Duodenal mucosa (tissue), 2 donors: Measurements from ENCODE around the gene SEC24D.

Experiments
- H3K27ac ChIP-seq: one replicate; pipeline ENCODE4 v1.7.0; 2013; ENCODE audit warnings: low read depth, low read length
- H3K27me3 ChIP-seq, 2 donors: one replicate each; pipeline ENCODE4 v1.7.0; 2013; ENCODE audit warnings: low read length in 2 of 2, control low read depth in 1 of 2; ENCODE audit not compliant: insufficient read depth in 2 of 2, control insufficient read depth in 1 of 2
- H3K36me3 ChIP-seq, 2 donors: one replicate each; pipeline ENCODE4 v1.7.0; 2013; ENCODE audit warnings: low read length in 2 of 2, control low read depth in 1 of 2; ENCODE audit not compliant: insufficient read depth in 2 of 2, control insufficient read depth in 1 of 2
- H3K4me1 ChIP-seq, 2 donors: one replicate each; pipeline ENCODE4 v1.7.0; 2013; ENCODE audit warnings: low read length in 2 of 2, control low read depth in 1 of 2; ENCODE audit not compliant: insufficient read depth in 2 of 2, control insufficient read depth in 1 of 2
- H3K4me3 ChIP-seq, 2 donors: one replicate each; pipeline ENCODE4 v1.7.0; 2013; ENCODE audit warnings: low read length in 2 of 2, low read depth in 1 of 2
- H3K9ac ChIP-seq, 2 donors: one replicate each; pipeline ENCODE4 v1.7.0; 2013; ENCODE audit warnings: low read length in 2 of 2, low read depth in 1 of 2
- H3K9me3 ChIP-seq, 2 donors: one replicate each; pipeline ENCODE4 v1.7.0; 2013; ENCODE audit warnings: low read length in 2 of 2, control low read depth in 1 of 2; ENCODE audit not compliant: control insufficient read depth in 1 of 2

Gene SEC24D

GRCh38 chr4:118775405-118775804 lies 60.5 kb downstream of the SEC24D start:
- Histone ChIP-seq H3K36me3 (peaks cover 0 to 2% of the 10 kb centered on the region in 2 donors), H3K4me3 (no peak overlapping the region), H3K9me3 (no peaks in the 10 kb centered on the region), H3K4me1 (peaks cover 4 to 5% of the 10 kb centered on the region in 2 donors), H3K27ac (no peak overlapping the region), H3K9ac (no peak overlapping the region), H3K27me3 (no peaks in the 10 kb centered on the region)

DNA sequence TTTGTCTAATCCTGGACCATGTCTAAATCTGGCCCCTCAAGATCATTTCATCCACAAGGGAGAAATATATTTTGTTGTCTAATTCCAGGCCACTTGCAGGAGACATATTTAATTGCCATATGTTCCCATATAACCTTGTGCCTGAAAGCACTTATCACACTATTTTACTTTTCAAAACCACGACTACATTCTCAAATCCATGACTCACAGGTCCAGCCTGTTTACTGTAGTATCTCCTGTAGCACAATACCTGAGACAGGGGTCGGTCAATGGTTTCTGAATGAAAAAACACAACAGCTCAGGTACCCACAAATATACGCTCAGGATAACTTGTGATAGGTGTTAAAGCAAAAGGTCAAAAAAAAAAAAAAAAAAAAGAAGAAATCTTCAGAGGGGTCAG lies 60.9 kb downstream of the SEC24D start:
- H3K9me3 ChIP-seq: no peaks in the 10 kb centered on the region
- peaks cover 0 to 3% of the 10 kb centered on the region in 2 donors for H3K36me3 ChIP-seq
- no peak overlapping the region for H3K27ac ChIP-seq
- H3K27me3 ChIP-seq: no peaks in the 10 kb centered on the region
- no peak overlapping the region for H3K4me3 ChIP-seq
- no peak overlapping the region for H3K9ac ChIP-seq
- peaks cover 4 to 5% of the 10 kb centered on the region in 2 donors for H3K4me1 ChIP-seq

DNA sequence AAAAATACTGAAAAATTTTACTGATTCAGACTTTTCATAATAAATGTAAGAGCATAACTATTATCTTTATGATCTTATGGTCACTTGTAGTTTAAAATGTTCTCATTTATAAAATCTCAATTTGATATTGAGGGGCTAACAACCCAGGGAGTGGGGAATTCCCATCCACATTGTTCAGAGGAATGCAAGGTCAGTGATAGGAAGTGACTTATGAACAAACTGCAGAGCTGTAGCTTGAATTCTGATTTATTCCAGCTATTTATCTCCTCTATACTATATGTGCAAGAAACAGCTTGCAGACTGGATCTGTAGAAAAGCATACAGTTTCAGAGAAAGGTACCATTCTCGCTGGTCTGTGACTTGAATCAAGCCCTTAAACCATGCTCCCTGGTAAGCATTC lies 61.6 kb downstream of the SEC24D start:
- H3K4me3 ChIP-seq: no peak overlapping the region
- H3K36me3 ChIP-seq: peaks cover 0 to 3% of the 10 kb centered on the region in 2 donors
- H3K27me3 ChIP-seq: no peaks in the 10 kb centered on the region
- H3K27ac ChIP-seq: no peak overlapping the region
- H3K9ac ChIP-seq: no peak overlapping the region
- no peaks in the 10 kb centered on the region for H3K9me3 ChIP-seq
- peaks cover 4 to 5% of the 10 kb centered on the region in 2 donors for H3K4me1 ChIP-seq

GRCh38 chr4:118773429-118773792 lies 62.5 kb downstream of the SEC24D start:
- H3K27me3 ChIP-seq: no peaks in the 10 kb centered on the region
- no peaks in the 10 kb centered on the region for H3K9me3 ChIP-seq
- H3K36me3 ChIP-seq: peaks cover 0 to 3% of the 10 kb centered on the region in 2 donors
- no peak overlapping the region for H3K4me3 ChIP-seq
- H3K4me1 ChIP-seq: peaks cover 4 to 5% of the 10 kb centered on the region in 2 donors
- no peak overlapping the region for H3K27ac ChIP-seq
- H3K9ac ChIP-seq: no peak overlapping the region

GRCh38 chr4:118772767-118773428 lies 63.0 kb downstream of the SEC24D start:
- Histone ChIP-seq H3K27ac (no peak overlapping the region), H3K4me1 (peaks cover 4 to 5% of the 10 kb centered on the region in 2 donors), H3K9ac (no peak overlapping the region)

DNA sequence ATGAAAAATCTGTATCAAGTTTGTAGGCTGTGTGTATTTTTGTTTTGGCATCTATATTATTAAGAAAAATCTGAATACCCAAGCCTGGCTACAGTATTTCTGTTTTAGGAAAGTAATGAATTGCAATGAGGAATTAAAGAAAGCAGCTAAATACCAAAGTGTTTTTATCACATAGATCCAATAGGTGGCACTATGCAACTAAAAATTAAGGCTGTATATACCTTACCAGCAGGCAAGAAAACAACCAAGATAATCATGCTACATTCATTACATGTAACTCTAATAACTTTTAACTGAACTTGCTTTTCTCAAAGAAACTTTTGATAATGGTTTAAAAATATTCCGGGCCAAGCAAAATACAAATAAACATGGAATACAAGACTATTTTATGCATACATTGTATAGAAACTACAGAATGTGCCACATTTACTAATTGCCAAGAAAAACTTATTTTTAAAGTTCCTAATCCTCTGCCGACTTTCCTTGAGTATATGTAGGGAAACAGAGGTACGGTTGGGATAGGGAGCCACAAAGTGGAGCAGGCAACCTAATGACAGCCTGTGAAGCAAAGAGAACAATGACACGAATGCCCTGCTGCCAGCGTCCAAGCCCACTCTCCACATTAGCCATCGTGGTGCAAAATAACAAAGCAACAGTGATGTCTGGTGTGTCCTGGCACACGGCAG lies 63.7 kb downstream of the SEC24D start:
- no peaks in the 10 kb centered on the region for H3K27me3 ChIP-seq
- no peak overlapping the region for H3K4me3 ChIP-seq
- peaks cover 4 to 5% of the 10 kb centered on the region in 2 donors for H3K4me1 ChIP-seq
- H3K9me3 ChIP-seq: no peaks in the 10 kb centered on the region
- no peak overlapping the region for H3K27ac ChIP-seq
- peaks cover 4 to 8% of the 10 kb centered on the region in 2 donors for H3K36me3 ChIP-seq
- no peak overlapping the region for H3K9ac ChIP-seq

More at GRCh38 chr4:118772767-118773428, 63.0 kb downstream of the SEC24D start:
- no peak overlapping the region for H3K4me3 ChIP-seq
- H3K36me3 ChIP-seq: peaks cover 3% of the 10 kb centered on the region in 2 donors
- no peaks in the 10 kb centered on the region for H3K9me3 ChIP-seq
- no peaks in the 10 kb centered on the region for H3K27me3 ChIP-seq

- Histone ChIP-seq H3K27ac (no peak overlapping the region), H3K36me3 (peaks cover 16 to 23% of the 10 kb centered on the region in 2 donors), H3K4me3 (no peak overlapping the region), H3K4me1 (peaks cover 5% of the 10 kb centered on the region in 2 donors), H3K9me3 (no peaks in the 10 kb centered on the region), H3K27me3 (no peaks in the 10 kb centered on the region), H3K9ac (no peak overlapping the region)
These were observed 65.2 kb downstream of the SEC24D start for GRCh38 chr4:118770741-118771187.

DNA sequence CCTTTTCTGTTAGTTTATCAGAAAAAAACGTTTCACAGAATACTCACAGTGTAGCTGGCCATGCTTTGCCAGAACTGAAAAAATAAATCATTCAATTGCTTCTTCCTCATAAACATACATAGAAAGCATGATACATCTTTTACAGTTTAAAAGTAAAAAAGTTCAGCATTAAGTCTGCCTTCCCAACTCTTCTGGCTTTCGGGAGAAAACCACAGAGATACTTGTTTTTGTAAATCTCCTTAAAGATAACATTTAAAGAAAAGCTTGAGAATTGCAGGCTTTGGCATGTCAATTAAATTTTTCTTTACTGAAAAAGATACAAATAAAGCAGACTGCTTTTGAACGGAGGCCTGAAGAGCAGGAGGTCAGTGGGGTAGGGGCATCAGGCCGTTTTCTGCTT lies 66.8 kb downstream of the SEC24D start:
- Histone ChIP-seq H3K4me3 (no peak overlapping the region), H3K27me3 (no peaks in the 10 kb centered on the region), H3K9me3 (no peaks in the 10 kb centered on the region), H3K36me3 (peaks cover 23 to 29% of the 10 kb centered on the region in 2 donors), H3K9ac (no peak overlapping the region), H3K27ac (no peak overlapping the region), H3K4me1 (peaks cover 5 to 9% of the 10 kb centered on the region in 2 donors)

DNA sequence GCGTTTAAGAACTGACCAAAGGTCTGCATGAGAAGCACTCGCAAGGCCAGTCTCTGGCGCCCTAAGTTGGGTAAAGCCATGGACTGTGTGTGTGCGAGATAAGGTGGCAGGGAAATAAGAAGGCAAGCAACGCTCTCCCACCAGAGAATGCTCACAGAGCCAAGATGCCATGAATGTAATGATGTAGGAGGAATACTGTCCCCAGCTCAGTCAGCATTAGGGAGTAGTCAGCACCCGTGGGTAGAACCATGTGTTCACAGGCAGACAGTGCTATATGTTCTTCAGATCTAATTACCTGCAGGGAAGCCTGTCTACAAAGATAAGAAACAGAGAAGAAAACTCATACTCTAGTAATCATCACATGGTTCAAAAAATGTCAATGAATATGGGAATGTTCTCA lies 68.8 kb downstream of the SEC24D start:
- Histone ChIP-seq H3K4me1 (peaks cover 0 to 5% of the 10 kb centered on the region in 2 donors), H3K36me3 (peaks cover 29 to 46% of the 10 kb centered on the region in 2 donors), H3K27ac (no peak overlapping the region), H3K4me3 (no peak overlapping the region), H3K9ac (no peak overlapping the region), H3K27me3 (no peaks in the 10 kb centered on the region), H3K9me3 (no peaks in the 10 kb centered on the region)

GRCh38 chr4:118765399-118765798 lies 70.5 kb downstream of the SEC24D start:
- Histone ChIP-seq H3K4me1 (peaks cover 0 to 5% of the 10 kb centered on the region in 2 donors), H3K4me3 (no peak overlapping the region), H3K27me3 (no peaks in the 10 kb centered on the region), H3K9me3 (no peaks in the 10 kb centered on the region), H3K36me3 (peaks cover 29 to 56% of the 10 kb centered on the region in 2 donors), H3K27ac (no peak overlapping the region), H3K9ac (no peak overlapping the region)
